Lower leg skin (tissue), 4 donors: ENCODE data around the gene CGREF1. TPM values are rescaled to one million over a fixed set of nuclear protein-coding genes. Genes with fewer than 3 reads are reported as not detected.
A peak's percentile ranks its signal among the peaks of the same experiment; 100 is the strongest.

Experiments used
- DNase-seq, 2 donors: peaks; one replicate each; pipeline ENCODE4 v3.0.0-alpha.2; 2019; ENCODE audit warnings: low spot score in 2 of 2
- H3K4me3 ChIP-seq: fragments of 200-600 bp; sonication (generic); 2 replicates; pipeline ENCODE4 v1.5.1; 2017; ENCODE audit warnings: mild to moderate bottlenecking, low read depth; ENCODE audit not compliant: poor library complexity, severe bottlenecking
- CTCF ChIP-seq, 3 donors: fragments of 450-650 bp; IDR thresholded peaks; one replicate each; pipeline ENCODE4 v1.5.1; 2016; ENCODE audit warnings: antibody characterized with exemption in 3 of 3, mild to moderate bottlenecking in 3 of 3, moderate library complexity in 2 of 3
- POLR2A ChIP-seq, 2 donors: fragments of 450-650 bp; IDR thresholded peaks; one replicate each; pipeline ENCODE4 v1.6.1; 2016 to 2017; ENCODE audit warnings: antibody characterized with exemption in 2 of 2, mild to moderate bottlenecking in 1 of 2, moderate library complexity in 1 of 2
- WGBS, 2 donors: methylation state at CpG; one replicate each; pipeline ENCODE4 v1.1.5; 2018; 5-methylcytosine and 5-hydroxymethylcytosine counted together
- intact Hi-C: fragments of 100-400 bp; cut with DNase I; formaldehyde crosslinking; loops from one replicate; pipeline ENCODE4 v1.15.0; 2023; ENCODE audit warnings: low total_unique reads
- total RNA-seq, 4 donors: library from RNA; depleted of rRNA; stranded (reverse); fragments of >200 nt; gene quantifications; one replicate each; pipeline ENCODE4 v1.1.0, GENCODE V29; 2016

The CGREF1 gene
- total RNA-seq, 4 donors from 2014 or later = 0.34 to 2.1 (median 0.48) TPM

GRCh38 chr2:27053776-27054175 lies 65.2 kb downstream of the CGREF1 start:
- DNase-seq = no peak
- intact Hi-C loops = no loop called here
- WGBS, 2 donors = 77 to 84% methylated on average over 8 of the region's 8 CpGs
- H3K4me3 ChIP-seq = no peak overlapping the region
- TF ChIP-seq POLR2A (IDR thresholded peaks at IDR 0.05) (no peak), CTCF (IDR thresholded peaks at IDR 0.05) (no peak)

- WGBS, 2 donors = 84 to 89% methylated on average over 11 of the region's 11 CpGs
- no peak overlapping the region for H3K4me3 ChIP-seq
- intact Hi-C loops = no loop called here
- no peak for DNase-seq
- TF ChIP-seq CTCF (IDR thresholded peaks at IDR 0.05) = no peak
- no peak for TF ChIP-seq POLR2A (IDR thresholded peaks at IDR 0.05)
Measured at GRCh38 chr2:27053321-27053720, 65.6 kb downstream of the CGREF1 start.

GRCh38 chr2:27051902-27052645 lies 66.9 kb downstream of the CGREF1 start:
- intact Hi-C loops = no loop called here
- peak overlapping the region; percentile 75 for H3K4me3 ChIP-seq
- 5% methylated on average over 17 to 22 of the region's 24 CpGs for WGBS, 2 donors
- no peak for TF ChIP-seq POLR2A (IDR thresholded peaks at IDR 0.05)
- TF ChIP-seq CTCF (IDR thresholded peaks at IDR 0.05) = no peak
- DNase-seq = peak; percentile 40 to 90

GRCh38 chr2:27050996-27051901 lies 67.7 kb downstream of the CGREF1 start, which contains the start of gene AGBL5:
TSS of gene AGBL5 (plus strand) at chr2:27051668. CDS start at chr2:27052959, 1,291 bp downstream.
- intact Hi-C loops = no loop called here
- 0% methylated on average over 61 to 65 of the region's 67 CpGs for WGBS, 2 donors
- TF ChIP-seq CTCF (IDR thresholded peaks at IDR 0.05) (no peak), POLR2A (IDR thresholded peaks at IDR 0.05) (no peak)
- DNase-seq = peak; percentile 96 to 99
- H3K4me3 ChIP-seq = peak within 1 kb of the TSS; percentile 75

Other genes with a start within 250 kb of the CGREF1 start
- gene MAPRE3, start 148.5 kb downstream of the CGREF1 start, total RNA-seq = 10 to 100 TPM; 23.8 to 63.6 (median 35.7) TPM
- 10 to 100 TPM; 30.3 to 43.9 (median 32.0) TPM for gene TMEM214, start 86.2 kb downstream of the CGREF1 start, total RNA-seq
- gene AGBL5, start 67.5 kb downstream of the CGREF1 start, total RNA-seq = 10 to 100 TPM in 3 of 4 donors, 1 to 10 TPM in 1; 9.4 to 17.0 (median 16.4) TPM
- gene OST4, start 47.5 kb downstream of the CGREF1 start, total RNA-seq = 100 to 1,000 TPM; 144 to 236 (median 195) TPM
- 10 to 100 TPM in 1 of 4 donors, 1 to 10 TPM in 3; 3.6 to 17.9 (median 7.9) TPM for gene EMILIN1, start 40.5 kb downstream of the CGREF1 start, total RNA-seq
- gene KHK, start 32.4 kb downstream of the CGREF1 start, total RNA-seq = 10 to 100 TPM in 1 of 4 donors, 1 to 10 TPM in 3; 2.5 to 10.4 (median 3.3) TPM
- under 1 TPM in 2 of 4 donors, not detected in 2; 0.57 to 0.94 TPM for gene ABHD1, start 4.7 kb upstream of the CGREF1 start, total RNA-seq
- gene PREB, start 15.5 kb upstream of the CGREF1 start, total RNA-seq = 10 to 100 TPM; 41.2 to 76.5 (median 53.5) TPM
- not detected for gene PRR30, start 20.3 kb upstream of the CGREF1 start, total RNA-seq
- not detected for gene TCF23, start 29.9 kb upstream of the CGREF1 start, total RNA-seq
- gene ATRAID, start 92.9 kb upstream of the CGREF1 start, total RNA-seq = 100 to 1,000 TPM; 107 to 121 (median 114) TPM
- 10 to 100 TPM; 11.6 to 24.6 (median 17.0) TPM for gene SLC5A6, start 93.1 kb upstream of the CGREF1 start, total RNA-seq
- gene CAD, start 98.2 kb upstream of the CGREF1 start, total RNA-seq = 10 to 100 TPM in 3 of 4 donors, 1 to 10 TPM in 1; 9.0 to 28.8 (median 17.4) TPM
- under 1 TPM in 1 of 4 donors, not detected in 3; 0.15 TPM for gene SLC30A3, start 143.9 kb upstream of the CGREF1 start, total RNA-seq
- not detected for gene DNAJC5G, start 156.3 kb upstream of the CGREF1 start, total RNA-seq
- not detected for gene TRIM54, start 163.3 kb upstream of the CGREF1 start, total RNA-seq
- gene UCN, start 189.3 kb upstream of the CGREF1 start, total RNA-seq = 1 to 10 TPM in 2 of 4 donors, under 1 TPM in 1, not detected in 1; 0.84 to 8.8 (median 1.3) TPM
- gene MPV17, start 204.0 kb upstream of the CGREF1 start, total RNA-seq = 10 to 100 TPM; 27.2 to 44.8 (median 37.0) TPM
- gene GTF3C2, start 237.6 kb upstream of the CGREF1 start, total RNA-seq = 100 to 1,000 TPM in 1 of 4 donors, 10 to 100 TPM in 3; 54.3 to 125 (median 62.9) TPM